Activated CD4-positive, alpha-beta T cell treated with anti-CD3 and anti-CD28 coated beads for 24 hours (primary cell): ENCODE data around the gene CRKL.
A peak's percentile ranks its signal among the peaks of the same experiment; 100 is the strongest.

ENCODE experiments used
- DNase-seq, 2 donors: peaks; one replicate each; pipeline ENCODE4 v3.0.0-alpha.2; 2020; ENCODE audit warnings: low read depth in 2 of 2

The CRKL gene

GRCh38 chr22:20996598-20997535, 79.7 kb downstream of the CRKL start:
- no peak for DNase-seq

DNA sequence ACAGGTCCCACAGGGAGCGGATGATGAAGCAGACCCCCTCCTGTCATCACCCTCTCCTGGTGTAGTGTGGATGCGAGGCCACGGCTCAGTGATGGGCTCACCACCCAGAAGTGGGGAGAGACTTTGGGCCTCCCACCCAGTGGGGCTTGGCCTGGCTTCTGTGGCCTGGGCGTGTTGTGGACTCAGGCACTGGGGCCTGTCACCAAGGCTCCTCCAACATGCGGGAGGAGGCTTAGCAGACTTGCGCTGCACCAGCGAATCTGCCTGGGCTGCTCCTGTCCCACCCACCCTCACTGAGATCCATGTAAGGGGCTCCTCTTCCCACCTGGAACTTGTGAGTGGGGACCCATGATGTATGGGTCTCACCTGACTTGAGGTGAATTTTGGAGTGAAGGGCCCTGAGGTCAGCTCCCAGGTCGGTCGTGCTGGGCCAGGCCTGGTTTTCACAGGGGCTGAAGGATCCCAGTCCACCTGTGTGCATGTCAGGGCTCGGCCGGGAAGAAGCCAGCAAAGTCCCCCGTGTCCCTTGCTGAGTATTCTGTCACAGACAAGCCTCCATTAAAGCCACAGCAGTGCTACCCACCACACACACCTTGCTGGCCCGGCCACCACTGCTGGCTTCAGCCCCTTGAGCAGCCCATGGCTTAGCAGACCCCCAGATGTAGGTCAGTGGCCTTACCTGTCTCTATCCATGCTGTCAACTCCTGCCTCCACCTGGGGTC, 80.5 kb downstream of the CRKL start:
- no peak for DNase-seq

GRCh38 chr22:20998411-20999336, 81.5 kb downstream of the CRKL start:
- DNase-seq, result no peak

DNA sequence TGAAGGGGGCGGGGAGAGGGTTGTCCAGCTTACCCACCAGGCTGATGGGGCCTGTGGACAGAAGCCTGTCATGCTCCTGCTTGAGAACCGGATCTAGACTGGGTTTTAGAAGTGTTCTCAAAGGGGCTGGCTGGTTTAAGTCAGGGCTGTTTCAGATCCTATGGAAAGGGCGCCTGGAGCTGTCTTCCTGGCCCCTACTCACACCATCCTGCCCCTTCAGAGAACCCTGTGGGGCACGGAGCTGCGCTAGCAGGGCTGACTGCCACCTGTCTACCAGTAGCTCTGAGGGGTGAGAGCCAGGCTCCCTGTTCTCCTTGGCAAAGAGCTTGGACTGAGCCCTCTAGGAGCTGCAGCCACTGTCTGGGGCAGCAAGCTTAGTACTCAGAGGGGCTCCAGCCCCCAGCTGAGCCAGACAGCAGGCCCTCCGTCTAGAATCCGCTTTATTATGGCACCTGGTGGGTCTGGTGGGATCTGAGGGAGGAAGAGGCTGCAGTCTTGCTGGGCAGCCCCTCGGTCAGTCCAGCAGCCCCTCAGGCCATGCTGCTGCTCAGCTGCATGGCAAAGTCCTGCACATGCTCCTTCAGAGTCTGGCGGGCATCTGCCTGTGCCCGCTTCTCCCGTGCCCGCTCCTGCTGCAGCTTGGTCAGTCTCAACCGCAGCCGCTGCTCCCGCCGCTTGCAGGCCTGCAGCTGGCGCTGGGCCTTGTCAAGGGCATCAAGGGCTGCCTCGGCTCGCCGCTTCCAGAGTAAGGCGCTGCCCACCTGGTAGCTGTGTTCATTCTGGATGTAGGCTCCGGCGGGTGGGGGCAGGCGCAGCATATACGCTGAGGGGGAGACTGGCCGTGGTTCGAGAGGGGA, 82.4 kb downstream of the CRKL start:
- DNase-seq, result no peak

DNA sequence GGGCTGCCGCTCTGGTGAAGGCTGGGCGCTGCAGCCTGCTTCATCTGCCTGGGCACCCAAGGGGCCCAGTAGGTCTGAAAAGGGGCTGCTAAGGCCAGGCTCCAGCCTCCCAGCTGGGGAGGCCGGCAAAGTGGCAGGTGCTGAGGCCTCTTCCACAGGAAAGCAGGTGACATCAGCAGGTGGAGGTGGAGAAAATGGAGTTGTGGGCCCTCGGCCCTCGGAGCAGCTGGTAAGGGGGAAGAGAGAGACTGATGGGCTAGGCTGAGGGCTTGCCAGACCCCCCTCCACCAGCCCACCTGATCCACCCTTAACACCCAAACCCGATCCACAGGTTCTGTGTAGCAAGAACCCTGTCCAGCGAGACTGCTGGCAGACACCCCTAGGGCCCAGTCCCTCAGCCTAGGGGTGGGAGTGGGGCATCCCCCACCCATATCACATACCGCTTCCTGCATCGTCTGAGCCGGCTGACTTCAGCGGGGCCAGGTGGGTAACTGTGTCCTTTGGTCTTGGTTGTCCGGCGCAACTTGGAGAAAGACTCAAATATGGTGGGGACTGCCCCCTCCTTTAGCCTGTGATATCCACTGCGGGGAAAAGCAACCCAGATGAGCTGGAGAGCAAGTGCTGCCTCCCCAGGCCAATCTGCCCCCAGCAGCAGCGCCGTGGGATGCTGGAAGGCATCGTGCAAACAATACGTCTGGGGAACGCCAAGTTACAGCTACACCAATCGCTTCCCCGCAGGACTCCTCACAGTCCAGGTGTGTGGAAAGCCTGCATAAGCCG, 83.2 kb downstream of the CRKL start:
- no peak for DNase-seq

DNA sequence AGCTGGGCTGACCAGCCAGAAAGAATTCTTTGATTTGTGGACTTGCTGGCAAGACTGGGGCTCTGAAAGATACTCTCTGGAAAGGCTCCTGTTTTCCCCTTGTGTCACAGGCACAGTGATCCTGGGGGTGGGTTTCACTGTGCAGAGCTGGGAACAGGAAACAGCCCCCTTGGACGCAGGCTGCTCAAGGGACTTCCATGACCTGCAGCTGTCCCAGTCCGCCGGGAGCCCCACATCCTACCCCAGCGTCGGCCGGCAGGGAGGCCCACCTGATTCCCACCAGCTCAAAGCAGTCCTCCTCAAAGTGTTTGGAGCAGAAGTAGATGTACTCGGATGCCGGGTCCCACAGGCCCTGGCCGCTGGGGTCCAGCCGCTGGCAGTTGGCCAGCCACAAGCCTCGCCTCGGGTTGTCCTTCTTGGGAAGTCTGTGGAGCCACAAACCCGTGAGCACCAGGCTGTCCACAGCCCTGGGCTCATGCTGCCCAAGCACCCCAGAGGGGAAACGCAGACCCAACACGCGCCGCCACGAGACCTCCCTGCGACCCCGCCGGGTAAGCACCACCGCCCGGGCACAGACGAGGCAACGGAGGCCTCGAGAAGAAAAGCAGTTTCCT, 83.9 kb downstream of the CRKL start:
- no peak for DNase-seq

DNA sequence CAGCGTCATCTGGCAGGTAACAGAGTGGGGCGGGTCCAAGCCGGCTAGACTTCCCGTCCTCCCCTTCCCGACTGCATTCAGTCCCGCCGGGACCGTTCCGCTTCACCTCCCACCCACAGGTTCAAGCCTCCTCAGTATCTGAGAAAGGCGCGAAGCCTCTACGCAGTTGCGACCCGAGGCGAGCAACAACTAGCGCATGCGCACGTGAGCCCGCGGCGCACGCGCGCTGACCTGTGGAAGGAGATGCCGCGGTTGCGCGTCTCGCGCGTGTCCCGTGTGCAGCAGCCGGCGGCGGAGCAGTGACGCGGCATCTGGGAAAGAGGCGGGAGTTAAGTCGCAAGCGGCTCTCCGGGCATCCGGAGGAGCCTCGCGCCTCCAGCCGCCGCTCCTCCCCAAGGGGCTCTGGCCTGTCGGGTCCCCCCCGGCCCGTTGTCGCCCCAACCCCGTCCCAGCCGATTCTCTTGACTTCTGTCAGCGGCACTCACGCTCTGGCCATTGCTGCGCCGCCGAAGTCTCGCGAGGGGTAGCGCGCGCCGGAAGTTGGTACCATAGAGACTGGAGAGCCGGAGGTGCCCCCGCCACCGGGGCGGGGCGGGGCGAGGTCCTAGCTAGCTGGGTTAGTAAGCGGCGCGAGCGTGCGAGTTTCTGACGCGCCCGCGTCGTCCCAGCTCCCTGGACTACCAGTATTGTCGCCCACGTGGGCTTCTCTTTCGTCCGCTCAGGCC, 84.6 kb downstream of the CRKL start, which contains the start of gene THAP7:
Gene THAP7, minus strand, starts transcription at position 518 of the 725 bp plus-strand sequence. Its CDS starts 207 bp downstream, at position 311.
- DNase-seq, result peak; percentile 90 to 97
